Measurements from ENCODE around the gene METAP1D. TPM values are rescaled to one million over a fixed set of nuclear protein-coding genes. Genes with fewer than 3 reads are reported as not detected.

The METAP1D gene
- total RNA-seq, 1 donor from 2014 or later = 8.8 TPM

GRCh38 chr2:172114579-172114978, 114.8 kb downstream of the METAP1D start:
- Histone ChIP-seq H3K27ac (no peak overlapping the region), H3K36me3 (no peaks in the 10 kb centered on the region), H3K4me3 (no peak overlapping the region), H3K27me3 (no peaks in the 10 kb centered on the region), H3K4me1 (no peaks in the 10 kb centered on the region), H3K9me3 (no peaks in the 10 kb centered on the region)
- TF ChIP-seq POLR2A (IDR thresholded peaks at IDR 0.05) = no peak
- intact Hi-C loops (cut with DNase I) = no loop called here
- DNase-seq (ENCODE audit: extremely low spot score in 2 of 2) = no peak

- Histone ChIP-seq H3K4me1 (no peaks in the 10 kb centered on the region), H3K27me3 (no peaks in the 10 kb centered on the region), H3K27ac (no peak overlapping the region), H3K9me3 (no peaks in the 10 kb centered on the region), H3K36me3 (no peaks in the 10 kb centered on the region), H3K4me3 (no peak overlapping the region)
- intact Hi-C loops (cut with DNase I) = no loop called here
- TF ChIP-seq POLR2AphosphoS5 (IDR thresholded peaks at IDR 0.05; ENCODE audit: insufficient read depth in 1 of 2, low read depth in 1 of 2) (no peak), POLR2A (IDR thresholded peaks at IDR 0.05) (no peak)
- DNase-seq (ENCODE audit: extremely low spot score in 2 of 2) = no peak
Observed at GRCh38 chr2:172116107-172116506, 116.4 kb downstream of the METAP1D start.

GRCh38 chr2:172119089-172119488, 119.3 kb downstream of the METAP1D start:
- H3K27ac ChIP-seq = no peak overlapping the region
- no peaks in the 10 kb centered on the region for H3K4me1 ChIP-seq
- TF ChIP-seq POLR2AphosphoS5 (IDR thresholded peaks at IDR 0.05; ENCODE audit: insufficient read depth in 1 of 2, low read depth in 1 of 2) (no peak), CTCF (IDR thresholded peaks at IDR 0.05) (no peak), POLR2A (IDR thresholded peaks at IDR 0.05) (no peak)
- intact Hi-C loops (cut with DNase I) = no loop called here
- H3K4me3 ChIP-seq = no peak overlapping the region
- H3K9me3 ChIP-seq = no peaks in the 10 kb centered on the region
- H3K27me3 ChIP-seq = no peaks in the 10 kb centered on the region
- DNase-seq (ENCODE audit: extremely low spot score in 2 of 2) = no peak
- no peaks in the 10 kb centered on the region for H3K36me3 ChIP-seq

- Histone ChIP-seq H3K9me3 (no peaks in the 10 kb centered on the region), H3K4me3 (no peak overlapping the region), H3K36me3 (no peaks in the 10 kb centered on the region), H3K27ac (no peak overlapping the region), H3K27me3 (no peaks in the 10 kb centered on the region), H3K4me1 (no peaks in the 10 kb centered on the region)
- TF ChIP-seq POLR2AphosphoS5 (IDR thresholded peaks at IDR 0.05; ENCODE audit: insufficient read depth in 1 of 2, low read depth in 1 of 2) = no peak
- TF ChIP-seq POLR2A (IDR thresholded peaks at IDR 0.05) = no peak
- TF ChIP-seq CTCF (IDR thresholded peaks at IDR 0.05) = no peak
- intact Hi-C loops (cut with DNase I) = no loop called here
- no peak for DNase-seq (ENCODE audit: extremely low spot score in 2 of 2)
Observed at GRCh38 chr2:172120118-172120517, 120.4 kb downstream of the METAP1D start.

- DNase-seq (ENCODE audit: extremely low spot score in 2 of 2) = no peak
Observed at GRCh38 chr2:172128484-172128883, 128.7 kb downstream of the METAP1D start.

GRCh38 chr2:172129404-172129803, 129.7 kb downstream of the METAP1D start:
- intact Hi-C loops (cut with DNase I) = no loop called here
- Histone ChIP-seq H3K36me3 (no peaks in the 10 kb centered on the region), H3K9me3 (no peaks in the 10 kb centered on the region), H3K4me1 (no peaks in the 10 kb centered on the region), H3K4me3 (no peak overlapping the region), H3K27ac (no peak overlapping the region), H3K27me3 (no peaks in the 10 kb centered on the region)
- TF ChIP-seq CTCF (IDR thresholded peaks at IDR 0.05) (no peak), POLR2A (IDR thresholded peaks at IDR 0.05) (no peak), POLR2AphosphoS5 (IDR thresholded peaks at IDR 0.05; ENCODE audit: insufficient read depth in 1 of 2, low read depth in 1 of 2) (no peak)
- DNase-seq (ENCODE audit: extremely low spot score in 2 of 2) = no peak

More at GRCh38 chr2:172128484-172128883, 128.7 kb downstream of the METAP1D start:
- intact Hi-C loops (cut with DNase I) = no loop called here
- Histone ChIP-seq H3K9me3 (no peaks in the 10 kb centered on the region), H3K4me3 (no peak overlapping the region), H3K36me3 (no peaks in the 10 kb centered on the region), H3K27ac (no peak overlapping the region), H3K4me1 (no peaks in the 10 kb centered on the region), H3K27me3 (no peaks in the 10 kb centered on the region)
- TF ChIP-seq POLR2AphosphoS5 (IDR thresholded peaks at IDR 0.05; ENCODE audit: insufficient read depth in 1 of 2, low read depth in 1 of 2) (no peak), CTCF (IDR thresholded peaks at IDR 0.05) (no peak), POLR2A (IDR thresholded peaks at IDR 0.05) (no peak)

Other genes with a start within 250 kb of the METAP1D start
- 26.0 TPM for gene SLC25A12, start 105.7 kb upstream of the METAP1D start, total RNA-seq
- gene HAT1, start 77.5 kb upstream of the METAP1D start, total RNA-seq = 30.0 TPM
- gene DLX1, start 85.6 kb downstream of the METAP1D start, total RNA-seq = not detected
- gene DLX2, start 102.9 kb downstream of the METAP1D start, total RNA-seq = not detected

Data from vagina (tissue), 2 donors.